Chondrocyte (in vitro differentiated cells): ENCODE data around the gene ANP32B. TPM values are rescaled to one million over a fixed set of nuclear protein-coding genes. Genes with fewer than 3 reads are reported as not detected.
"Not testable (repeated sequence)": the region's sequence is repeated elsewhere in the genome, so short reads cannot be mapped to it uniquely, and the experiment has no call there.

ENCODE experiments used
- DNase-seq: peaks from one replicate; pipeline ENCODE4 v3.0.0; 2021; ENCODE audit warnings: mixed read lengths, low spot score
- H3K27ac Mint-ChIP-seq: one replicate; pipeline ENCODE4 v1.8.0; 2021; ENCODE audit warnings: mild to moderate bottlenecking, moderate library complexity, mixed read lengths; ENCODE audit not compliant: unreplicated experiment
- H3K27me3 Mint-ChIP-seq: 2 replicates; pipeline ENCODE4 v1.8.0; 2021; ENCODE audit warnings: low read depth, mixed read lengths
- H3K36me3 Mint-ChIP-seq: 2 replicates; pipeline ENCODE4 v1.8.0; 2021; ENCODE audit warnings: low read depth, mixed read lengths
- H3K4me1 Mint-ChIP-seq: 2 replicates; pipeline ENCODE4 v1.8.0; 2021; ENCODE audit warnings: low read depth, mild to moderate bottlenecking, mixed read lengths
- H3K4me3 Mint-ChIP-seq: one replicate; pipeline ENCODE4 v1.8.0; 2021; ENCODE audit warnings: mild to moderate bottlenecking, moderate library complexity, mixed read lengths; ENCODE audit not compliant: unreplicated experiment
- H3K9me3 Mint-ChIP-seq: 2 replicates; pipeline ENCODE4 v1.8.0; 2021; ENCODE audit warnings: low read depth, mixed read lengths
- CTCF ChIP-seq: fragments of 200-600 bp; sonication (generic); IDR thresholded peaks from 2 replicates; pipeline ENCODE4 v1.5.0; 2021; ENCODE audit warnings: antibody characterized with exemption, mild to moderate bottlenecking, moderate library complexity
- total RNA-seq: library from RNA; stranded (reverse); gene quantifications from 3 replicates; pipeline ENCODE4 v1.2.1, GENCODE V29; 2021

The ANP32B gene
- total RNA-seq, 1 donor from 2014 or later: 86.1 TPM

- Mint-ChIP-seq H3K4me1 (peaks cover 15% of the 10 kb centered on the region), H3K9me3 (no peaks in the 10 kb centered on the region), H3K27ac (no peak overlapping the region), H3K27me3 (no peaks in the 10 kb centered on the region), H3K36me3 (peaks cover 51% of the 10 kb centered on the region), H3K4me3 (no peak overlapping the region)
- no peak for DNase-seq
- no peak for TF ChIP-seq CTCF
These were observed 28.0 kb downstream of the ANP32B start for GRCh38 chr9:98011122-98011521.

DNA sequence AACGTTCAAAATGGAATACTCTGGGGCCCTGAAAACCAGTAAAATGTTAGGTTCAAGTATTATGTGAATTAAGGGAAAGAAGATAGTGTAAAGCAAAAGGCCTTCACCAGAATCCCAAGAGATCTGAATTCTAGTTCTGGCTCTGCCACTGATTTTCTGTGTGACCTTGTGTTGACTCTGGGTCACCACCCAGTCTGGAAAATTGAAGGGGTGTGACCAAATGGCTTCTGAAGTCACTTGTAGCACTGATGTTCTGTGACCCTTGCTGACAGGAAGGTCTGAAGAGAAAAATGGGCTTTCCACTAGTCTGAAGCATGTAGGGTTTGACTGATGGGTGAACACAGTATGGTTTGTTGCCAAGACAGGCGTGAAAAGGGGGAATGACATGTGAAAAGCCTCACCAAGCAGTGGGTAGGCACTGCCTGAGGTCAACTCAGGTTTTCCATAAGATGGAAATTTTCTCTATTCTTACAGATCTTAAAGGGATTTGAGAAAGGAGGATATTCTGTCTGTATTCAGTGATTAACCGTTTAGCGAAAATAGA is 33.1 kb downstream of the ANP32B start:
- TF ChIP-seq CTCF: no peak
- Mint-ChIP-seq H3K4me3 (no peak overlapping the region), H3K36me3 (peaks cover 41% of the 10 kb centered on the region), H3K4me1 (no peaks in the 10 kb centered on the region), H3K27me3 (no peaks in the 10 kb centered on the region), H3K9me3 (no peaks in the 10 kb centered on the region), H3K27ac (no peak overlapping the region)
- no peak for DNase-seq

DNA sequence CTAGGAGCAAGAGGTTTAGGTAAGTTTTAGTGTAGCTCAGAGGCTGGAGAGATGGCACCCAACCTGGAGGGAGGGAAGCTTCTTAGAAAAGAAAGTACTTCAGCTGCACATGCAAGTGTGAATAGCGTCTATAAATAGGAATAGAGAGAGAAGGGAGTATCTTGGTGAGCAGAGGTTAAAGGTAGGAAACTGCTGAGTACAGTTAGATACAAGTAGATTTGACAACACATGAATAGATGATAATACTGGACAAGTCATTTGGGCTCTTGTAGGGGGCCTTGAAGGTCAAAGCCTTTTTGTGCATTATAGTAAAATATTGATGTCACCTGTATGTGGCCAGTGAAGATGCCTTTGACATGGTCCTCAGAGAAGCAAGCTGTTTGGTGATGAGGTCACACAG is 34.2 kb downstream of the ANP32B start:
- DNase-seq: no peak
- Mint-ChIP-seq H3K4me1 (peaks cover under 1% of the 10 kb centered on the region), H3K27ac (no peak overlapping the region), H3K4me3 (no peak overlapping the region), H3K36me3 (peaks cover 39% of the 10 kb centered on the region), H3K9me3 (no peaks in the 10 kb centered on the region), H3K27me3 (no peaks in the 10 kb centered on the region)
- no peak for TF ChIP-seq CTCF

DNA sequence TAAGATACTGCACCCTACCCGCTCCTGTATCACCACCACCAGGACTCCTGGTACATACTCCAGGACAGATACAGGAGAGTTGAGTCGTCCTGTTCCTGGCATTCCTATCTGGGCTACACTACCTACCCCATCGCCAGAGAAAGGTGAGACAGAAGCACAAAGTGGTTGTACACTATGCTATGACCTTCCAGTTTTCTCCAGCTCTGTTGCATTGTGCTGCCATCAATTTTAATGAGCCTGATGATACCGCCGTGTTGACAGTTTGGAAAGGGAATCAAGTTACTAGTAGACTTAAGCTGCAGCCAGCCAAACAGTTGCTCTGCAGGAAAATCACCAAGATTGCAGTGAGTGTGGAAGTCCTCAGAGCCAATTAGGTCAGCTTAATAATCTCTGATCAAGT is 35.2 kb downstream of the ANP32B start:
- peaks cover 3% of the 10 kb centered on the region for H3K4me1 Mint-ChIP-seq
- DNase-seq: no peak
- H3K27ac Mint-ChIP-seq: no peak overlapping the region
- no peaks in the 10 kb centered on the region for H3K9me3 Mint-ChIP-seq
- no peaks in the 10 kb centered on the region for H3K27me3 Mint-ChIP-seq
- H3K36me3 Mint-ChIP-seq: peaks cover 35% of the 10 kb centered on the region
- no peak for TF ChIP-seq CTCF
- H3K4me3 Mint-ChIP-seq: no peak overlapping the region

DNA sequence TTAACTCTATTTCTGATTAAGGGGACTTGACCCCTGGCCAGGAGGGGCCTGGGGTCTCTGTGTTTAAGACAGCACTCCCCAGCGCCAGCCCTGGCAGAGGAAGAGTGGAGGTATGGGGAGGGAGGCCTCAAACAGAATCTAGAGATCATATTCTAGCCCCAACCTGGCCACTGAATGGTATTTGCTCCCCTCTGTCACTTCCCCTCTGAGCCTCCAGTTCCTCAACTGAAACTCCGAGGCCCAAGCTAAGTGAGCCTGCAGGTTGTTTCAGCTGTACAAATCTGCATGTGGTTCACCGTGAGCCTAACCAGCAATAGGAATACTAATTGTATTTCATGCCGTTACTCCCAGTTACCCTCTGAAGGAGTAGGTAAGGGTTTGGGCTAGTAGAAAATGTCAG is 36.0 kb downstream of the ANP32B start:
- H3K4me1 Mint-ChIP-seq: peaks cover 3% of the 10 kb centered on the region
- TF ChIP-seq CTCF: no peak
- H3K9me3 Mint-ChIP-seq: no peaks in the 10 kb centered on the region
- no peak overlapping the region for H3K27ac Mint-ChIP-seq
- H3K36me3 Mint-ChIP-seq: peaks cover 32% of the 10 kb centered on the region
- no peak for DNase-seq
- H3K27me3 Mint-ChIP-seq: no peaks in the 10 kb centered on the region
- no peak overlapping the region for H3K4me3 Mint-ChIP-seq

GRCh38 chr9:98019869-98020268 is 36.7 kb downstream of the ANP32B start:
- not testable (repeated sequence) for H3K27ac Mint-ChIP-seq, H3K4me3 Mint-ChIP-seq, H3K4me1 Mint-ChIP-seq, DNase-seq, H3K27me3 Mint-ChIP-seq, H3K9me3 Mint-ChIP-seq
- H3K36me3 Mint-ChIP-seq: peaks cover 27% of the 10 kb centered on the region
